Transverse colon (tissue), 3 donors: ENCODE measurements around the gene DHRS7.

Experiments
- POLR2A ChIP-seq: fragments of 450-650 bp; IDR thresholded peaks from one replicate; pipeline ENCODE4 v1.6.1; 2016; ENCODE audit warnings: antibody characterized with exemption, mild to moderate bottlenecking, moderate library complexity
- TF ChIP-seq, protein P1 (sequence below), 5 experiments: fragments of 200-600 bp in 3 of 5; fragments of 450-650 bp in 2 of 5; sonication (generic) in 3 of 5; IDR thresholded peaks; 1 replicate in 2 of 5; 2 replicates in 3 of 5; pipeline ENCODE4 v1.5.1; 2016 to 2017; ENCODE audit warnings: antibody characterized with exemption in 5 of 5, inconsistent platforms in 3 of 5, mild to moderate bottlenecking in 2 of 5, moderate library complexity in 1 of 5

- TF ChIP-seq, protein P1, sequence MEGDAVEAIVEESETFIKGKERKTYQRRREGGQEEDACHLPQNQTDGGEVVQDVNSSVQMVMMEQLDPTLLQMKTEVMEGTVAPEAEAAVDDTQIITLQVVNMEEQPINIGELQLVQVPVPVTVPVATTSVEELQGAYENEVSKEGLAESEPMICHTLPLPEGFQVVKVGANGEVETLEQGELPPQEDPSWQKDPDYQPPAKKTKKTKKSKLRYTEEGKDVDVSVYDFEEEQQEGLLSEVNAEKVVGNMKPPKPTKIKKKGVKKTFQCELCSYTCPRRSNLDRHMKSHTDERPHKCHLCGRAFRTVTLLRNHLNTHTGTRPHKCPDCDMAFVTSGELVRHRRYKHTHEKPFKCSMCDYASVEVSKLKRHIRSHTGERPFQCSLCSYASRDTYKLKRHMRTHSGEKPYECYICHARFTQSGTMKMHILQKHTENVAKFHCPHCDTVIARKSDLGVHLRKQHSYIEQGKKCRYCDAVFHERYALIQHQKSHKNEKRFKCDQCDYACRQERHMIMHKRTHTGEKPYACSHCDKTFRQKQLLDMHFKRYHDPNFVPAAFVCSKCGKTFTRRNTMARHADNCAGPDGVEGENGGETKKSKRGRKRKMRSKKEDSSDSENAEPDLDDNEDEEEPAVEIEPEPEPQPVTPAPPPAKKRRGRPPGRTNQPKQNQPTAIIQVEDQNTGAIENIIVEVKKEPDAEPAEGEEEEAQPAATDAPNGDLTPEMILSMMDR (IDR thresholded peaks at IDR 0.05): no peak
- TF ChIP-seq POLR2A: no peak
Observed at GRCh38 chr14:60199321-60199720, 34.1 kb upstream of the DHRS7 start.
